GM19193 (cell line): Measurements from ENCODE around the gene FOXP1.

Experiments
- POLR2A ChIP-seq: IDR thresholded peaks from 4 replicates; pipeline ENCODE4 v1.6.1; 2011; ENCODE audit not compliant: insufficient read depth, insufficient read length; ENCODE audit errors: extremely low read depth

Gene FOXP1

GRCh38 chr3:71456826-71457225 lies 126.7 kb downstream of the FOXP1 start:
- TF ChIP-seq POLR2A = no peak

GRCh38 chr3:71456156-71456555 lies 127.4 kb downstream of the FOXP1 start:
- TF ChIP-seq POLR2A = no peak

GRCh38 chr3:71454512-71455403 lies 128.8 kb downstream of the FOXP1 start:
- no peak for TF ChIP-seq POLR2A

- no peak for TF ChIP-seq POLR2A
These were observed 129.6 kb downstream of the FOXP1 start for GRCh38 chr3:71453822-71454511.

GRCh38 chr3:71453319-71453718 lies 130.2 kb downstream of the FOXP1 start:
- no peak for TF ChIP-seq POLR2A

GRCh38 chr3:71451812-71452211 lies 131.7 kb downstream of the FOXP1 start:
- no peak for TF ChIP-seq POLR2A

GRCh38 chr3:71451060-71451459 lies 132.5 kb downstream of the FOXP1 start:
- no peak for TF ChIP-seq POLR2A

GRCh38 chr3:71450162-71450561 lies 133.4 kb downstream of the FOXP1 start:
- no peak for TF ChIP-seq POLR2A

- no peak for TF ChIP-seq POLR2A
These were observed 135.7 kb downstream of the FOXP1 start for GRCh38 chr3:71447803-71448202.

- TF ChIP-seq POLR2A = no peak
These were observed 136.3 kb downstream of the FOXP1 start for GRCh38 chr3:71447197-71447596.

- no peak for TF ChIP-seq POLR2A
These were observed 136.8 kb downstream of the FOXP1 start for GRCh38 chr3:71446734-71447133.

GRCh38 chr3:71446260-71446659 lies 137.3 kb downstream of the FOXP1 start:
- no peak for TF ChIP-seq POLR2A

- TF ChIP-seq POLR2A = no peak
These were observed 138.7 kb downstream of the FOXP1 start for GRCh38 chr3:71444861-71445259.

- TF ChIP-seq POLR2A = no peak
These were observed 139.3 kb downstream of the FOXP1 start for GRCh38 chr3:71444028-71444860.

GRCh38 chr3:71443332-71443731 lies 140.2 kb downstream of the FOXP1 start:
- TF ChIP-seq POLR2A = no peak
